GM04503 (cell line): ENCODE measurements around the gene ASCC1.
"Not testable (repeated sequence)": the region's sequence is repeated elsewhere in the genome, so short reads cannot be mapped to it uniquely, and the experiment has no call there.

ENCODE experiments used
- DNase-seq: peaks from one replicate; pipeline ENCODE4 v3.0.0-alpha.2; 2012; ENCODE audit warnings: low read depth

The ASCC1 gene

GRCh38 chr10:72124989-72125388, 91.1 kb downstream of the ASCC1 start:
- DNase-seq: peak; percentile 52

- no peak for DNase-seq
Observed at GRCh38 chr10:72124381-72124780, 91.7 kb downstream of the ASCC1 start.

- no peak for DNase-seq
Observed at GRCh38 chr10:72123616-72124015, 92.5 kb downstream of the ASCC1 start.

- no peak for DNase-seq
Observed at GRCh38 chr10:72122221-72122620, 93.9 kb downstream of the ASCC1 start.

GRCh38 chr10:72121389-72121788, 94.7 kb downstream of the ASCC1 start:
- DNase-seq: no peak

- DNase-seq: no peak
Observed at GRCh38 chr10:72116372-72116771, 99.7 kb downstream of the ASCC1 start.

- no peak for DNase-seq
Observed at GRCh38 chr10:72114706-72115450, 101.2 kb downstream of the ASCC1 start.

- no peak for DNase-seq
Observed at GRCh38 chr10:72110673-72111401, 105.2 kb downstream of the ASCC1 start.

GRCh38 chr10:72109636-72110157, 106.4 kb downstream of the ASCC1 start:
- DNase-seq: no peak

- DNase-seq: no peak
Observed at GRCh38 chr10:72108830-72109635, 107.0 kb downstream of the ASCC1 start.

- not testable (repeated sequence) for DNase-seq
Observed at GRCh38 chr10:72108004-72108370, 108.1 kb downstream of the ASCC1 start.

- no peak for DNase-seq
Observed at GRCh38 chr10:72107325-72108003, 108.6 kb downstream of the ASCC1 start.

- DNase-seq: no peak
Observed at GRCh38 chr10:72106896-72107295, 109.2 kb downstream of the ASCC1 start.

- DNase-seq: no peak
Observed at GRCh38 chr10:72106154-72106849, 109.8 kb downstream of the ASCC1 start.

- no peak for DNase-seq
Observed at GRCh38 chr10:72105710-72106109, 110.4 kb downstream of the ASCC1 start.

GRCh38 chr10:72105098-72105475, 111.0 kb downstream of the ASCC1 start:
- DNase-seq: no peak

GRCh38 chr10:72104472-72105097, 111.5 kb downstream of the ASCC1 start:
- DNase-seq: peak; percentile 20

- DNase-seq: no peak
Observed at GRCh38 chr10:72099600-72099921, 116.5 kb downstream of the ASCC1 start.

- no peak for DNase-seq
Observed at GRCh38 chr10:72098836-72099599, 117.1 kb downstream of the ASCC1 start.

- no peak for DNase-seq
Observed at GRCh38 chr10:72098301-72098835, 117.7 kb downstream of the ASCC1 start.
